Uterus (tissue), 2 donors: ENCODE results near the gene TPCN1.

Experiments used
- CTCF ChIP-seq, 4 experiments: fragments of 200-600 bp in 2 of 4; fragments of 450-650 bp in 2 of 4; sonication (generic) in 2 of 4; IDR thresholded peaks; one replicate each; pipeline ENCODE4 v1.5.1; 2016 to 2019; ENCODE audit warnings: antibody characterized with exemption in 4 of 4, mild to moderate bottlenecking in 2 of 4, moderate library complexity in 1 of 4
- POLR2A ChIP-seq, 2 donors: fragments of 450-650 bp; IDR thresholded peaks; one replicate each; pipeline ENCODE4 v1.6.1; 2016; ENCODE audit warnings: antibody characterized with exemption in 2 of 2, mild to moderate bottlenecking in 1 of 2, moderate library complexity in 1 of 2

GRCh38 chr12:113286712-113287111, 65.4 kb downstream of the TPCN1 start:
- TF ChIP-seq POLR2A (IDR thresholded peaks at IDR 0.05) (no peak), CTCF (IDR thresholded peaks at IDR 0.05) (no peak)
